Peyer's patch (tissue), 4 donors: ENCODE data around the gene PCDHA7. TPM values are rescaled to one million over a fixed set of nuclear protein-coding genes. Genes with fewer than 3 reads are reported as not detected.
"Not testable (repeated sequence)": the region's sequence is repeated elsewhere in the genome, so short reads cannot be mapped to it uniquely, and the experiment has no call there.

Experiments used
- DNase-seq, 3 donors: peaks; one replicate each; pipeline ENCODE4 v3.0.0-alpha.2; 2017 to 2019
- H3K27ac ChIP-seq, 4 donors: fragments of 200-600 bp; sonication (generic); one replicate each; pipeline ENCODE4 v1.5.1; 2016 to 2019
- H3K27me3 ChIP-seq, 2 donors: fragments of 200-600 bp; sonication (generic); one replicate each; pipeline ENCODE4 v1.5.1; 2019
- H3K36me3 ChIP-seq, 3 donors: fragments of 200-600 bp; sonication (generic); one replicate each; pipeline ENCODE4 v1.5.1; 2016 to 2019
- H3K4me1 ChIP-seq, 4 donors: fragments of 200-600 bp; sonication (generic); one replicate each; pipeline ENCODE4 v1.5.1; 2016 to 2019
- H3K4me3 ChIP-seq, 4 donors: fragments of 200-600 bp; sonication (generic); 1 replicate in 3 of 4; 2 replicates in 1 of 4; pipeline ENCODE4 v1.5.1; 2016 to 2019; ENCODE audit warnings: mild to moderate bottlenecking in 1 of 4
- H3K9me3 ChIP-seq, 4 donors: fragments of 200-600 bp; sonication (generic); one replicate each; pipeline ENCODE4 v1.5.1; 2016 to 2019; ENCODE audit warnings: mild to moderate bottlenecking in 1 of 4
- POLR2A ChIP-seq, 2 donors: fragments of 450-650 bp; IDR thresholded peaks; one replicate each; pipeline ENCODE4 v1.5.1; 2017; ENCODE audit warnings: antibody characterized with exemption in 2 of 2, mild to moderate bottlenecking in 2 of 2, moderate library complexity in 2 of 2
- total RNA-seq, 4 donors: library from RNA; depleted of rRNA; stranded (reverse); fragments of >200 nt; gene quantifications; one replicate each; pipeline ENCODE4 v1.1.0, GENCODE V29; 2016
- TF ChIP-seq, protein P1 (sequence below), 6 experiments: fragments of 450-650 bp in 4 of 6; fragments of 200-600 bp in 2 of 6; sonication (generic) in 1 of 6; IDR thresholded peaks; one replicate each; pipeline ENCODE4 v1.5.1; 2017 to 2019; ENCODE audit warnings: antibody characterized with exemption in 6 of 6, mild to moderate bottlenecking in 3 of 6, moderate library complexity in 1 of 6

Gene PCDHA7
- total RNA-seq, 4 donors from 2014 or later = 0.27 to 1.7 (median 1.2) TPM; not detected in 1

DNA sequence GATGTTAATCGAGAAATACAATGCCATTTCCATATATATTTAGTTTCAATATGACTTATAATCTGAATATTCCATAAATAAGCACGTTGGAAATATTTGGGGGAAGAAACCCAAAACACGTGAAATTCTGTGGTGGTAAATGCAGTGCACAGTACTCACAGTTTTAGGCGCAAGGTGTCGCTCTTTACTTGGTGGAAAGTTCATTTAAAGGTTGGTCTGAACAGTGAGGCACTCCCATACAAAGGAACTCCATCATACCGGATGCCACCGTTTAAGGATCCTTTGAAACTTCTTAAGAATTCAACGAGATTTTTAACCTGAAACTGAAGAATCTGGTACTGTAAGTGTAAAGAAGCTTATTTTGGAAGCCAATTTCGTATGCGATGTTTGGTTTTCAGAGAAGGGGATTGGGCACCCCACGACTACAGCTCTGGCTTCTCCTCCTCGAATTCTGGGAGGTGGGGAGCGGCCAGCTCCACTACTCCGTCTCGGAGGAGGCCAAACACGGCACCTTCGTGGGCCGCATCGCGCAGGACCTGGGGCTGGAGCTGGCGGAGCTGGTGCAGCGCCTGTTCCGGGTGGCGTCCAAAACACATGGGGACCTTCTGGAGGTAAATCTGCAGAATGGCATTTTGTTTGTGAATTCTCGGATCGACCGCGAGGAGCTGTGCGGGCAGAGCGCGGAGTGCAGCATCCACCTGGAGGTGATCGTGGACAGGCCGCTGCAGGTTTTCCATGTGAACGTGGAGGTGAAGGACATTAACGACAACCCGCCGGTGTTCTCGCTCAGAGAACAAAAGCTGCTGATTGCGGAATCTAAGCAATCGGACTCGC, 34.9 kb downstream of the PCDHA7 start, which contains the start of gene PCDHA11:
Gene PCDHA11, plus strand, starts transcription at position 237 of the 834 bp plus-strand sequence. Its CDS starts 147 bp downstream, at position 384.
- no peak for TF ChIP-seq POLR2A (IDR thresholded peaks at IDR 0.05)
- TF ChIP-seq, protein P1, sequence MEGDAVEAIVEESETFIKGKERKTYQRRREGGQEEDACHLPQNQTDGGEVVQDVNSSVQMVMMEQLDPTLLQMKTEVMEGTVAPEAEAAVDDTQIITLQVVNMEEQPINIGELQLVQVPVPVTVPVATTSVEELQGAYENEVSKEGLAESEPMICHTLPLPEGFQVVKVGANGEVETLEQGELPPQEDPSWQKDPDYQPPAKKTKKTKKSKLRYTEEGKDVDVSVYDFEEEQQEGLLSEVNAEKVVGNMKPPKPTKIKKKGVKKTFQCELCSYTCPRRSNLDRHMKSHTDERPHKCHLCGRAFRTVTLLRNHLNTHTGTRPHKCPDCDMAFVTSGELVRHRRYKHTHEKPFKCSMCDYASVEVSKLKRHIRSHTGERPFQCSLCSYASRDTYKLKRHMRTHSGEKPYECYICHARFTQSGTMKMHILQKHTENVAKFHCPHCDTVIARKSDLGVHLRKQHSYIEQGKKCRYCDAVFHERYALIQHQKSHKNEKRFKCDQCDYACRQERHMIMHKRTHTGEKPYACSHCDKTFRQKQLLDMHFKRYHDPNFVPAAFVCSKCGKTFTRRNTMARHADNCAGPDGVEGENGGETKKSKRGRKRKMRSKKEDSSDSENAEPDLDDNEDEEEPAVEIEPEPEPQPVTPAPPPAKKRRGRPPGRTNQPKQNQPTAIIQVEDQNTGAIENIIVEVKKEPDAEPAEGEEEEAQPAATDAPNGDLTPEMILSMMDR (IDR thresholded peaks at IDR 0.05) = no peak
- H3K4me1 ChIP-seq = no peaks in the 10 kb centered on the region
- peaks cover 0 to 20% (median 3%) of the 10 kb centered on the region in 4 donors for H3K9me3 ChIP-seq
- no peaks in the 10 kb centered on the region for H3K27me3 ChIP-seq
- DNase-seq = no peak
- no peaks in the 10 kb centered on the region for H3K36me3 ChIP-seq
- H3K27ac ChIP-seq = no peak within 1 kb of the TSS
- no peak within 1 kb of the TSS for H3K4me3 ChIP-seq

DNA sequence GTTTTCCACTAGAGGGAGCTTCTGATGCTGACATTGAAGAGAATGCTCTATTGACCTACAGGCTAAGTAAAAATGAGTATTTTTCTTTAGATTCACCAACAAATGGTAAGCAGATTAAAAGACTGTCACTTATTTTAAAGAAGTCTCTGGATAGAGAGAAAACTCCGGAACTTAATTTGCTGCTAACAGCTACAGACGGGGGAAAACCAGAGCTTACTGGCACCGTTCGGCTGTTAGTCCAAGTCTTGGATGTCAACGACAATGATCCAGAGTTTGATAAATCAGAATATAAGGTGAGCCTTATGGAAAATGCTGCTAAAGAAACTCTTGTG, 35.5 kb downstream of the PCDHA7 start:
- no peak for DNase-seq
- Histone ChIP-seq H3K4me3 (no peak overlapping the region), H3K9me3 (peaks cover 0 to 20% (median 3%) of the 10 kb centered on the region in 4 donors), H3K27ac (no peak overlapping the region), H3K36me3 (no peaks in the 10 kb centered on the region), H3K27me3 (no peaks in the 10 kb centered on the region), H3K4me1 (no peaks in the 10 kb centered on the region)
- TF ChIP-seq, protein P1 (IDR thresholded peaks at IDR 0.05) = no peak
- no peak for TF ChIP-seq POLR2A (IDR thresholded peaks at IDR 0.05)

DNA sequence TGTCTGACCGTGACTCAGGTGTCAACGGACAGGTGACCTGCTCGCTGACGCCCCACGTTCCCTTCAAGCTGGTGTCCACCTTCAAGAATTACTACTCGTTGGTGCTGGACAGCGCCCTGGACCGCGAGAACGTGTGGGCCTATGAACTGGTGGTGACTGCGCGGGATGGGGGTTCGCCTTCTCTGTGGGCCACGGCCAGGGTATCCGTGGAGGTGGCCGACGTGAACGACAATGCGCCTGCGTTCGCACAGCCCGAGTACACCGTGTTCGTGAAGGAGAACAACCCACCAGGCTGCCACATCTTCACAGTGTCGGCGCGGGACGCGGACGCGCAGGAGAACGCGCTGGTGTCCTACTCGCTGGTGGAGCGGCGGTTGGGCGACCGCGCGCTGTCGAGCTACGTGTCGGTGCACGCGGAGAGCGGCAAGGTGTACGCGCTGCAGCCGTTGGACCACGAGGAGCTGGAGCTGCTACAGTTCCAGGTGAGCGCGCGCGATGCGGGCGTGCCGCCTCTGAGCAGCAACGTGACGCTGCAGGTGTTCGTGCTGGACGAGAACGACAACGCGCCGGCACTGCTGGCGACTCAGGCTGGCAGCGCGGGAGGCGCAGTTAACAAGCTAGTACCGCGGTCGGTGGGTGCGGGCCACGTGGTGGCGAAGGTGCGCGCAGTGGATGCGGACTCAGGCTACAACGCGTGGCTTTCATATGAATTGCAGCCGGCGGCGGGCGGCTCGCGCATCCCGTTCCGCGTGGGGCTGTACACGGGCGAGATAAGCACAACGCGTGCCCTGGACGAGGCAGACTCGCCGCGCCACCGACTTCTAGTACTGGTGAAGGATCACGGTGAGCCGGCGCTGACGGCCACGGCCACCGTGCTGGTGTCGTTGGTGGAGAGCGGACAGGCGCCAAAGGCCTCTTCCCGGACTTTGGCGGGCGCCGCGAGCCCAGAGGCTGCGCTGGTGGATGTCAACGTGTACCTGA, 36.4 kb downstream of the PCDHA7 start:
- H3K9me3 ChIP-seq = peaks cover 0 to 28% (median 3%) of the 10 kb centered on the region in 4 donors
- H3K27ac ChIP-seq = no peak overlapping the region
- no peak overlapping the region for H3K4me3 ChIP-seq
- no peak for TF ChIP-seq POLR2A (IDR thresholded peaks at IDR 0.05)
- TF ChIP-seq, protein P1 (IDR thresholded peaks at IDR 0.05) = no peak
- H3K36me3 ChIP-seq = no peaks in the 10 kb centered on the region
- no peaks in the 10 kb centered on the region for H3K27me3 ChIP-seq
- H3K4me1 ChIP-seq = no peaks in the 10 kb centered on the region
- DNase-seq = no peak

DNA sequence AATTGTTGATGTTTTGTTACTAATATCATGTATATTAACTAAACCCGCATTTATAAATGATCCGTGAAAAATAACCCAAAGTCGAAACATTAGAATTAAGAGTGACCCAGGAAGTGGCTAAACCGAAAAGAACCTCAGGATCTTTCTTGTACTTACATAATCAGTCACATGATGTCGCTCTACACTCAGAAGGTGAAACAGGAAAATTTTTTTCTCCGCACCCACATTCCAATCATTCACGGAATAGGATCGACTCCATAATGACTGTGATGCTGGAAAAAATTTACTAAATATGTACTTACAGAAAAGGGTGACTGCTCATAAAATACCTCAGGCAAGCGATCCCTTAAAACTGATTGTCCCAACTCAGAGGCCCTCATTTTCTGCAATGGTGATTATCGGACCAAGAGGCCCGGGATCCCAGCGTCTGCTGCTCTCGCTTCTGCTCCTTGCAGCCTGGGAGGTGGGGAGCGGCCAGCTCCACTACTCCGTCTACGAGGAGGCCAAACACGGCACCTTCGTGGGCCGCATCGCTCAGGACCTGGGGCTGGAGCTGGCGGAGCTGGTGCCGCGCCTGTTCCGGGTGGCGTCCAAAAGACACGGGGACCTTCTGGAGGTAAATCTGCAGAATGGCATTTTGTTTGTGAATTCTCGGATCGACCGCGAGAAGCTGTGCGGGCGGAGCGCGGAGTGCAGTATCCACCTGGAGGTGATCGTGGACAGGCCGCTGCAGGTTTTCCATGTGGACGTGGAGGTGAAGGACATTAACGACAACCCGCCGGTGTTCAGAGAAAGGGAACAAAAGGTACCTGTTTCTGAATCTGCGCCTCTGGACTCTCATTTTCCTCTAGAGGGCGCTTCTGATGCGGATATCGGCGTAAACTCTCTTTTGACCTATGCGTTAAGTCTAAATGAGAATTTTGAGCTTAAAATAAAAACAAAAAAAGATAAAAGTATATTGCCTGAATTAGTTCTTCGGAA, 41.3 kb downstream of the PCDHA7 start, which contains the start of gene PCDHA12:
Gene PCDHA12, plus strand, starts transcription at position 224 of the 981 bp plus-strand sequence. Its CDS starts 165 bp downstream, at position 389.
- Histone ChIP-seq H3K4me3 (no peak within 1 kb of the TSS), H3K4me1 (no peaks in the 10 kb centered on the region), H3K36me3 (no peaks in the 10 kb centered on the region), H3K9me3 (peaks cover 0 to 36% (median 7%) of the 10 kb centered on the region in 4 donors), H3K27ac (no peak within 1 kb of the TSS), H3K27me3 (no peaks in the 10 kb centered on the region)
- DNase-seq = no peak
- no peak for TF ChIP-seq POLR2A (IDR thresholded peaks at IDR 0.05)
- TF ChIP-seq, protein P1 (IDR thresholded peaks at IDR 0.05) = no peak

DNA sequence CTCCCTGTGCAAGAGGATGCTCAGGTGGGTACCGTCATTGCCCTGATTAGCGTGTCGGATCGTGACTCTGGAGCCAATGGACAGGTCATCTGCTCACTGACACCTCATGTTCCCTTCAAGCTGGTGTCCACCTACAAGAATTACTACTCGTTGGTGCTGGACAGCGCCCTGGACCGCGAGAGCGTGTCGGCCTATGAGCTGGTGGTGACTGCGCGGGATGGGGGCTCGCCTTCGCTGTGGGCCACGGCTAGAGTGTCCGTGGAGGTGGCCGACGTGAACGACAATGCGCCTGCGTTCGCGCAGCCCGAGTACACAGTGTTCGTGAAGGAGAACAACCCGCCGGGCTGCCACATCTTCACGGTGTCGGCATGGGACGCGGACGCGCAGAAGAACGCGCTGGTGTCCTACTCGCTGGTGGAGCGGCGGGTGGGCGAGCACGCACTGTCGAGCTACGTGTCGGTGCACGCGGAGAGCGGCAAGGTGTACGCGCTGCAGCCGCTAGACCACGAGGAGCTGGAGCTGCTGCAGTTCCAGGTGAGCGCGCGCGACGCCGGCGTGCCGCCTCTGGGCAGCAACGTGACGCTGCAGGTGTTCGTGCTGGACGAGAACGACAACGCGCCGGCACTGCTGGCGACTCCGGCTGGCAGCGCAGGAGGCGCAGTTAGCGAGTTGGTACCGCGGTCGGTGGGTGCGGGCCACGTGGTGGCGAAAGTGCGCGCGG, 42.6 kb downstream of the PCDHA7 start:
- H3K27me3 ChIP-seq, DNase-seq, H3K36me3 ChIP-seq, H3K4me3 ChIP-seq, H3K4me1 ChIP-seq, H3K27ac ChIP-seq: not testable (repeated sequence)
- H3K9me3 ChIP-seq = peaks cover 0 to 27% (median 4%) of the 10 kb centered on the region in 4 donors
